GM19455 (cell line): ENCODE data around the gene CAMTA1.

Experiments
- ATAC-seq: cut with Tn5 transposase; IDR thresholded peaks from one replicate; pipeline ENCODE4 v1.9.1; 2021; ENCODE audit not compliant: unreplicated experiment

Gene CAMTA1

GRCh38 chr1:6776389-6776788 is 8.9 kb upstream of the CAMTA1 start:
- no peak for ATAC-seq

DNA sequence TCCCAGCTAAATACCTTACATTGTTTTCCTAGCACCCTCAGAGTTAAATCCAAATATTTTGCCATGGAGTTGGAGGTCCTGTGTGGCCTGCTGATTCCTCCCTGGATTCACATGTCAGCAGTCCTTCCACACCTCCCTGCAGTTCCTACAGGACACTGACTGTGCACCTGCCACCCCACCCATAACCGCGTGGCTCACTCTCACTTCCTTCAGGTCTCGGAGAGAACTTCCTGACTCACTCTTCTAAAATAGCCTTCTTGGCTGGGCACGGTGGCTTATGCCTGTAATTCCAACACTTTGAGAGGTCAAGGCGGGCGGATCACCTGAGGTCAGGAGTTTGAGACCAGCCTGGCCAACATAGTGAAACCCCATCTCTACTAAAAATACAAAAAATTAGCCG is 8.4 kb upstream of the CAMTA1 start:
- no peak for ATAC-seq

DNA sequence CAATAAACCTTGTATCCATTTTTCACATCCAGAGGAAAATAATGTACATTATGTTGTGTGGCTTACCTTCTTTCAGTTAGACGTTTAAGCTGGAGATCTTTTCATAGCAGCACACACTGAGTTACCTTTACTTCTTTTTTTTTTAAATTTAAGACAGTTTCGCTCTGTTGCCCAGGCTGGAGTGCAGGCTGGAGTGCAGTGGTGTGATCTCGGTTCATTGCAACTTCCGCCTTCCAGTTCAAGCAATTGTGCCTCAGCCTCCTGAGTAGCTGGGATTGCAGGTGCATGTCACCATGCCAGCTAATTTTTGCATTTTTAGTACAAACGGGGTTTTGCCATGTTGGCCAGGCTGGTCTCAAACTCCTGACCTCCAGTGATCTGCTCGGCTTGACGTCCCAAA is 7.4 kb upstream of the CAMTA1 start:
- no peak for ATAC-seq

GRCh38 chr1:6779089-6779805 is 6.0 kb upstream of the CAMTA1 start:
- ATAC-seq = no peak

- no peak for ATAC-seq
These were observed 3.1 kb upstream of the CAMTA1 start for GRCh38 chr1:6782151-6782550.

DNA sequence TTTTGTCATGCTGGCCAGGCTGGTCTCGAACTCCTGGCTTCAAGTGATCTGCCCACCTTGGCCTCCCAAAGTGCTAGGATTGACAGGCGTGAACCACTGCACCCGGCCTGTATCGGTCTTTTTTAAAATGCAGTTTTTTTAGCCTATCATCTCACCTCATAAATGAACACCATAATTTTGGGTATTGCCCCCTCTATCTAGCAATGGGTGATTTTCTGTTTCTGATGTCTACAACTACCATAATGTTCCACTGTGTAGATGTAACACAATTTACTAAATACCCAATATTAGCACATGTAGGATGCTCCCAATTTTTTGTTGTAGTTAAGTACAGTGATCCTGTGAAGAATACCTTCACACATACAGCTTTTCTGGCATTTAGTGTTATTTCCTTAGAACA is 2.0 kb upstream of the CAMTA1 start:
- no peak for ATAC-seq

GRCh38 chr1:6783936-6784559 is 1.2 kb upstream of the CAMTA1 start:
- ATAC-seq = no peak

GRCh38 chr1:6784560-6785317 is 515 bp upstream of the CAMTA1 start:
- ATAC-seq = peak; percentile 73

DNA sequence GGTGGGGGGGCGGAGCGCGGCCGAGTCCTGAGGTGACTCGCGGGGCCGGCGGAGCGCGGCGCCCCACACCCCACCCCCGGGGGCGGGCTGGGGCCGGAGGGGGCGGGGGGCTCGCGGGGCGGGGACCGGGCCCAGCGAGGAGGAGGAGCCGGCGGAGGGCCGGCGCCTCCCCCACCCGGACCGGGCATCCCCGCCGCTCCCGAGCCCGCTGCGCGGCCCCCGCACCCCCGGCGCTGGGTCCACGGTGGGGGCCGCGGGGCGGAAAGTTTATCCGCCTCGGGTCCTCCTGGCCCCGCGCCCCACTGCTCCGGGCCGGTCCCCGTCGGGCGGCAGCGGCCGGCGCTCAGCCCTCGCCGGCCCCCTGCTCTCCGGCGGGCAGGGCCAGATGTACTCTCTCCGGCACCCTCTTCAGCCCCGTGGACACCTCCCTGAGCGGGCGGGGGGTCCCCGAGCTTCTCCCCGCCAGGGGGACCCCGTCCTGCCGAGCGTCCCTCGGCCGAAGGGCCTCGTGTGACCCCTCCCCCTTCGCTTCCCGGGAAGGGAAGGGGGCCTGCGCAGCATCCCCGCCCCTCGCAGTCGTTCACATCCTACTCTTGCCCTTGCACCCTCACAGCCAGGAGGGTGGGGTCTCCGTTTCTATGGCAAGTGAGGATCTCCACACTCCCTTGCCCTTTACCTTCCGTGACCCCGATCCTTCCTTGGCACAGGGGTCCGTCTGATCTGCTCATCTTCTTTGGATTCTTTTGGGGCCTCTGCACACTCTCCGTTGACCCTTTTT is 663 bp downstream of the CAMTA1 start:
- ATAC-seq = peak; percentile 19

DNA sequence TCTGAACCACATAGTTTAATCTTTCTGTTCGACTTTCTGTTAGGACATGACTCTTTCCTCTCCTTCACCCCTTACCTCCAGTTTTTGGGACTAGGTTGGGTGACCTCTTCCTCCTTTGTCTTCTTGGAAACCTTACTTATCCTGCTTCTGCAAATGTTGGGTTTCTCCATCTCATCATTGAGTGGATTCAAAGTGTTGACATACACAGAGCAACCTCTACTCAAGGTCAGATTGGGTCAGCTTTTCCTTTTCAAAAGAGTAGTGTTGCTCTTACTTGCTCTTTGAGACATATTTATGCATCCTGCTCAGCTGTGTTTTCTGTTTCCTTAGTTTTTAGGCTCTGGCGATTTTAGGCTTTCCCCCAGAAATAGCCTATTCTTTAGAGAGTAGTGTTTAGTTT is 3.7 kb downstream of the CAMTA1 start:
- no peak for ATAC-seq

DNA sequence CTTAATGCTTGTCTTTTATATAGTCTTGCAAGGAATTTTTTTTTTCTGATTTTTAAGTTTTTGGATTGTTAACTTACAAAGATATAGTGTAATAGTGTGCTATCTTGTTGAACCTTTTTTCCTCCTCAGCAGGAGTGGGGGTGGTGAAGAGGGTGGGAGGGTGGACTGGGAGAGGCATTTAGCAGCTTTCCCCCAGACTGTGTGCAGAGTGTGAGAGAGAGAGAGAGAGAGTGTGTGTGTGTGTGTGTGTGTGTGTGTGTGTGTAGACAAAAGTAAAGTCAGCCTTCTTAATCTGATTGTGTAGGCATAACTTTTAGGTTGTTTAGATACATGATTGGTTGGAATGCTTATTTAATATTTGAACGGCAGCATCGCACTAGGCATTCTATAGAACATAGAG is 4.9 kb downstream of the CAMTA1 start:
- no peak for ATAC-seq

DNA sequence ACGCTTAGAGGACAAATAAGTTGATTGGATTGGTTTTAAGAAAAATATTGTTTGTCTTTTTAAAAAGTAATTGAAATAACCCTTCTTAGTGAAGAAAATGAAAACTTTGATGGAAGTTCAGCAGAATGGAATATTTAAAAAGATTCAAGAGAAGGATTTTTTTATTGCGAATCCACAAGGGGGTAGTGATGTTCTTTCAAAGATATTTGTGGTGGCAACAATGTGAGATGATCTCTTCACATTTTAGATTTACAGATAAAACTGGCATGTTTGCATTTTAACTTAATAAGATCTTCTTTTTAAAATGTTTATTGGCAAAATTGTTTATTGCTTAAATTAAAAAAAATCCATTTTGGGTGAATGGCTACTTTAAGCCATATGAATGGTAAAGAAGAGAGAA is 8.9 kb downstream of the CAMTA1 start:
- no peak for ATAC-seq

DNA sequence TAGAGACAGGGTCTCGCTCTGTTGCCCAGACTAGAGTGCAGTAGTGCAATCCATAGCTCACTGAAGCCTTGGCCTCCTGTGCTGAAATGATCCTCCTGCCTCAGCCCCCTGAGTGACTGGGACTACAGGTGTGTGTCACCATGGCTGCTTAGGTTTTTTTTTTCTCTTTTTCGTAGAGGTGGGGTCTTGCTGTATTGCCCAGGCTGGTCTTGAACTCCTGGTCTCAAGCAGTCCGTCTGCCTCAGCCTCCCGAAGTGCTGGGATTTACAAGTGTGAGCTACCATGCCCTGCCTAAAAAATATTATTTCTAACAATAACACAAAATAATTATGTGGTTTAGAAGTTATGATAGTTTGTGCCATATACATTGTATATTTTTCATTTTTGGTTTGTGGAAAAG is 9.9 kb downstream of the CAMTA1 start:
- ATAC-seq = no peak

- no peak for ATAC-seq
These were observed 10.4 kb downstream of the CAMTA1 start for GRCh38 chr1:6795661-6796060.

GRCh38 chr1:6796095-6796494 is 10.8 kb downstream of the CAMTA1 start:
- no peak for ATAC-seq

- ATAC-seq = no peak
These were observed 14.2 kb downstream of the CAMTA1 start for GRCh38 chr1:6799499-6799898.

- ATAC-seq = no peak
These were observed 15.5 kb downstream of the CAMTA1 start for GRCh38 chr1:6800745-6801144.

DNA sequence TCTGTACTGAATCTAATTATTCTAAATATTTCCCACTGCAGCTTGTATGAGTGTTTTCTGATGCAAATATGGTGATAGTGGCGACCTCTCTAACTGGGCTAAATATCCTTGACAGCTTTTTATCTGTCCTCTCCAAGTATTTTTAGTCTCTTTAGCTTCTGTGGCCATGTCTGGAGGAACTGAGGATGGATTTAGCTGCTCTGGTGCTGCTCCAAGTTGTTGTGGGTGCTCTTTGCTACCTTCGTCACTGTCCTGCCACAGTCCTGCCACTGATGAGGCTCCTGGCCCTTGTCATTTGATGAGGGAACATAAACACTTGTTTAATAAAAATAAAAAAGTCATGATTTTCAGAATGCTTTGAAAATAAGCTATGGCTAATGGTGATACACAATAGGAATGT is 15.9 kb downstream of the CAMTA1 start:
- ATAC-seq = no peak

DNA sequence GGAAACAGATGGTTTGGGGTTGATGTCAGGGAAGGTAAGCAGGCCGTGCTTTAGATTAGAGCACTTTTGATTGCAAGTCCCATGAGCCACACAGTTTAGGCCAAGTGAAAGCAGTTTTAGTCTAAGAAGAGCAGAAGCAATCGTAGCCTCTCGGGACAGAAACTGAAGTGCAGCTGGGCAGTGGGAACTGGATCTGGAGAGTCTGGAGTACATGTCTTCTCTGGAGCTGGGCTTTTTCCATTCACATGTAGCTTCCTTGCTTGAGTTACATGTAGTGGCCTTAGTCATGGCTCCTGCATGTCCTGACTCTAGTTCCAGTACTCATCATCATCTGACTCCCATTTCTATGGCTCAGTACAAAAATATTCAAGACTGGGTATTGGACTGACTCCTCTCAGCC is 16.7 kb downstream of the CAMTA1 start:
- no peak for ATAC-seq

DNA sequence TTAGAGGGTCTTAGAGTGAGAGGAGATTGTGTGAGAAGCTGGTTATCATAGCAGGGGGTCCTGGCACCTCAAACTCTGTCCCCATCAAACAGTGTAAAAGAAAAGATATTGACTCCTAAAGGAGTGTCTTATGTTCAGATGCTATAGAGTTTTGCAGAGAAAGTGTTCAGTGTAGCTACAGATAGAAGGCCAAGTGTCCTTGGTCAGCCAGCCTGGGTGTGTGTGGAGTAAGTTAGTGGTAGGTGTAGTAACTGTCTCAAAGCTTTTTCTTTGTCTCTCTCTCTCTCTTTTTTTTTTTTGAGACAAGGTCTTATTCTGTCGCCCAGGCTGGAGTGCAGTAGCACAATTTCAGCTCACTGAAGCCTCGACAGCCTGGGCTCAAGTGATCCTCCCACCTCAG is 17.2 kb downstream of the CAMTA1 start:
- ATAC-seq = no peak

- no peak for ATAC-seq
These were observed 17.6 kb downstream of the CAMTA1 start for GRCh38 chr1:6802893-6803292.
